MCF 10A (cell line): ENCODE measurements around the gene NME3. TPM values are rescaled to one million over a fixed set of nuclear protein-coding genes. Genes with fewer than 3 reads are reported as not detected.

ENCODE experiments used
- BruUV-seq: library from RNA; stranded (reverse); fragments of 400-500 nt; replicated peaks from 2 replicates; lab custom pipeline; 2021; lab: Mats Ljungman, UMichigan
- CTCF ChIA-PET: fragments of 300-600 bp; sonication (Branson Sonifier 250); formaldehyde crosslinking; extraction: SDS; loops from one replicate; lab custom pipeline; 2021; ENCODE audit warnings: antibody characterized with exemption, inconsistent platforms; lab: Yijun Ruan, JAX
- POLR2A ChIA-PET: fragments of 300-600, 350-650 bp; sonication (Branson Sonifier 250); formaldehyde crosslinking; extraction: SDS; loops from one replicate; lab custom pipeline; 2020; ENCODE audit warnings: antibody characterized with exemption, inconsistent platforms; lab: Yijun Ruan, JAX
- DNase-seq: peaks from one replicate; pipeline ENCODE4 v3.0.0-alpha.2; 2018; ENCODE audit not compliant: unreplicated experiment
- H3K27ac Mint-ChIP-seq: one replicate; pipeline ENCODE4 v1.8.0; 2022; ENCODE audit warnings: mild to moderate bottlenecking, low read depth, mixed read lengths; ENCODE audit not compliant: unreplicated experiment
- H3K27me3 Mint-ChIP-seq: one replicate; pipeline ENCODE4 v1.8.0; 2022; ENCODE audit warnings: mixed read lengths; ENCODE audit not compliant: insufficient read depth, unreplicated experiment
- H3K36me3 Mint-ChIP-seq: one replicate; pipeline ENCODE4 v1.8.0; 2022; ENCODE audit warnings: mild to moderate bottlenecking, moderate library complexity, mixed read lengths; ENCODE audit not compliant: insufficient read depth, unreplicated experiment
- H3K4me1 Mint-ChIP-seq: one replicate; pipeline ENCODE4 v1.8.0; 2022; ENCODE audit warnings: mixed read lengths; ENCODE audit not compliant: insufficient read depth, unreplicated experiment
- H3K4me3 Mint-ChIP-seq: one replicate; pipeline ENCODE4 v1.8.0; 2022; ENCODE audit warnings: mild to moderate bottlenecking, moderate library complexity, mixed read lengths; ENCODE audit not compliant: unreplicated experiment
- H3K9me3 Mint-ChIP-seq: one replicate; pipeline ENCODE4 v1.8.0; 2022; ENCODE audit warnings: mixed read lengths; ENCODE audit not compliant: unreplicated experiment
- intact Hi-C: fragments of 100-400 bp; cut with micrococcal nuclease; formaldehyde crosslinking; loops from 2 replicates; pipeline ENCODE4 v1.14.1; 2022
- total RNA-seq: library from RNA; stranded (reverse); gene quantifications from 2 replicates; pipeline ENCODE4 v1.2.3, GENCODE V29; 2022
- TF ChIP-seq, protein P1 (sequence below): fragments of 200-600 bp; IDR thresholded peaks from one replicate; pipeline ENCODE4 v1.8.0; 2022; ENCODE audit warnings: antibody characterized with exemption, mild to moderate bottlenecking; ENCODE audit not compliant: unreplicated experiment

Gene NME3
- total RNA-seq, 1 experiment from 2014 or later: 44.0 TPM

DNA sequence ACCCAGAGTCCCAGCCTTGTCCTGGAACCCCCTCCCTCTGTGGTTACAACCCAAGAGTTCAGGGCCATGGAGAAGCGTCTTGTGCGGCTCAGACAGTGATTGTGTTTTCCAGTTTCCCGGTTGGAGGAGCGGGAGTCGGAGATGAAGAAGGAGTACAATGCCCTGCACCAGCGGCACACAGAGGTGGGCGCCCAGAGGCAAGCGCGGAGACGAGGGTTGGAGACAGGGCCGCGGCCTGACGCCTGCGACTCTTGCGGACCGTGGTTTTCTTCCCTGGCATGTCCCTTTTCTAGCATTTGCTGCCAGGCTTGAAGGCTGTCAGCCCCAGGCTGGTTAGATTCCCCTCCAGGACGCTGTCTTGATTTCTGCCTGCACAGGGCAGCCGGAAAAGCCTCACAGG is 42.3 kb downstream of the NME3 start:
- DNase-seq: no peak
- H3K27me3 Mint-ChIP-seq: no peaks in the 10 kb centered on the region
- TF ChIP-seq, protein P1, sequence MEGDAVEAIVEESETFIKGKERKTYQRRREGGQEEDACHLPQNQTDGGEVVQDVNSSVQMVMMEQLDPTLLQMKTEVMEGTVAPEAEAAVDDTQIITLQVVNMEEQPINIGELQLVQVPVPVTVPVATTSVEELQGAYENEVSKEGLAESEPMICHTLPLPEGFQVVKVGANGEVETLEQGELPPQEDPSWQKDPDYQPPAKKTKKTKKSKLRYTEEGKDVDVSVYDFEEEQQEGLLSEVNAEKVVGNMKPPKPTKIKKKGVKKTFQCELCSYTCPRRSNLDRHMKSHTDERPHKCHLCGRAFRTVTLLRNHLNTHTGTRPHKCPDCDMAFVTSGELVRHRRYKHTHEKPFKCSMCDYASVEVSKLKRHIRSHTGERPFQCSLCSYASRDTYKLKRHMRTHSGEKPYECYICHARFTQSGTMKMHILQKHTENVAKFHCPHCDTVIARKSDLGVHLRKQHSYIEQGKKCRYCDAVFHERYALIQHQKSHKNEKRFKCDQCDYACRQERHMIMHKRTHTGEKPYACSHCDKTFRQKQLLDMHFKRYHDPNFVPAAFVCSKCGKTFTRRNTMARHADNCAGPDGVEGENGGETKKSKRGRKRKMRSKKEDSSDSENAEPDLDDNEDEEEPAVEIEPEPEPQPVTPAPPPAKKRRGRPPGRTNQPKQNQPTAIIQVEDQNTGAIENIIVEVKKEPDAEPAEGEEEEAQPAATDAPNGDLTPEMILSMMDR: no peak
- no peaks in the 10 kb centered on the region for H3K4me1 Mint-ChIP-seq
- intact Hi-C loops: no loop called here
- H3K9me3 Mint-ChIP-seq: no peaks in the 10 kb centered on the region
- H3K36me3 Mint-ChIP-seq: peaks cover 57% of the 10 kb centered on the region
- ChIA-PET POLR2A (interaction anchor here (1.0 to 1.5 kb wide), 3 partner anchors 17 to 92 kb away, joined by 3 to 6 read pairs (median 3); no protein-coding TSS in a partner anchor), CTCF (no interaction called here)
- H3K27ac Mint-ChIP-seq: no peak overlapping the region
- H3K4me3 Mint-ChIP-seq: no peak overlapping the region
- BruUV-seq: no TSS peak

DNA sequence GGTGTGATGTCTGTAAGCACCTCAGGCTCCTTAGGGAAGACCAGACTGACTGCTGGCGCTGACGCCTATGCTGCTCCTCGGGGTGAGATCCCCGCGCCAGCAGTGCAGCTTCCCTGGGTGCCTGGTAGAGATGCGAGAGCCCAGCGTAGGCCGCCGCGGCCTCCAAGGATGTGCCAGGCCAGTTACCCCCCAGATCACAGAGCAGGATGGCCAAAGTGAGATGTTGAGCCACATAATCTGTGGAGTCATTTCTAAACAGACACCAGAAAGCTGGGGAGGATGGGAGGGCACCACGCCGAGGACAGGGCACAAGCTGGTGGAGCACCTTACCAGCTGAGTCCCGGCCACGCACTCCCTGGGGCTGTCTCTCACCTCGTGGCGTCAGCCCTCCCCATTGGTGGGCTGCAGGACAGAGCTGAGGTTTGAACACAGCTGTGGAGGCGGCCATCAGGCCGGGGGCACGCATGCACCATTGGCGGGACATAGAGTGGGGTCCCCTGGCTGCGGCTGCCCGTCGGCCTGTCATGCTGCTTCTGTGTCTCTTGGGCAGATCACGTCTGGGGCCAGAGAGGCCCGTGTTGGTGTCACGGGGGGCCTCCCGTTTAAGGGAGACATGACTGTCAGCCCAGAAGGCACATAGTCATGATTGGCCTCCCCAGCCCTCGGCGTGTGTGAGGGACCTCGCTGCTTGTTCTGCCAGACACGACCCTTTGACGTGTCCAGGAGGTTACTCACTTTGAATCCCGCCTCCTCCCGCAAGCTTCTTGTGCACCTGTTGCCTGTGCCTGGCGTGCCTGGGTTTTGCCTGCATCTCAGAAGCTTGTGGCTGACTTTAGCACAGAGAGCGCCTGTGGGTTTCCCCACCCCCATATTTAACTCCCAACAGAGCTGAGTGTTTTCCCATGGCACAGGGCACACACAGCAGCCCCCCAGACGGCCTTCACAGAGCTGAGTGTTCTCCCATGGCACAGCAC is 43.4 kb downstream of the NME3 start:
- H3K27ac Mint-ChIP-seq: no peak overlapping the region
- intact Hi-C loops: no loop called here
- CTCF ChIA-PET: interaction anchor here (1.1 kb wide), 1 partner anchor 21 kb away, joined by 8 read pairs; the partner anchor contains the start of gene MAPK8IP3

GRCh38 chr16:1726661-1727502 is 44.5 kb downstream of the NME3 start:
- Mint-ChIP-seq H3K4me3 (no peak overlapping the region), H3K27me3 (no peaks in the 10 kb centered on the region), H3K4me1 (peaks cover 5% of the 10 kb centered on the region), H3K27ac (no peak overlapping the region), H3K9me3 (no peaks in the 10 kb centered on the region), H3K36me3 (peaks cover 48% of the 10 kb centered on the region)
- TF ChIP-seq, protein P1: no peak
- no TSS peak for BruUV-seq
- DNase-seq: no peak
- CTCF ChIA-PET: interaction anchor here (0.5 to 1.1 kb wide), 2 partner anchors 20 to 120 kb away, joined by 3 to 8 read pairs; partner anchors contain the start of gene MAPK8IP3
- intact Hi-C loops: no loop called here
- POLR2A ChIA-PET: no interaction called here

More for the DNA sequence above, 43.4 kb downstream of the NME3 start:
- no TSS peak for BruUV-seq
- Mint-ChIP-seq H3K27me3 (no peaks in the 10 kb centered on the region), H3K36me3 (peaks cover 56% of the 10 kb centered on the region), H3K4me3 (no peak overlapping the region), H3K9me3 (no peaks in the 10 kb centered on the region), H3K4me1 (no peaks in the 10 kb centered on the region)
- TF ChIP-seq, protein P1: no peak
- POLR2A ChIA-PET: interaction anchor here (1.0 to 1.5 kb wide), 2 partner anchors 18 to 53 kb away, joined by 3 to 6 read pairs; no protein-coding TSS in a partner anchor
- DNase-seq: no peak
